ENCODE measurements around the gene PGM5.

- TF ChIP-seq, protein P1, sequence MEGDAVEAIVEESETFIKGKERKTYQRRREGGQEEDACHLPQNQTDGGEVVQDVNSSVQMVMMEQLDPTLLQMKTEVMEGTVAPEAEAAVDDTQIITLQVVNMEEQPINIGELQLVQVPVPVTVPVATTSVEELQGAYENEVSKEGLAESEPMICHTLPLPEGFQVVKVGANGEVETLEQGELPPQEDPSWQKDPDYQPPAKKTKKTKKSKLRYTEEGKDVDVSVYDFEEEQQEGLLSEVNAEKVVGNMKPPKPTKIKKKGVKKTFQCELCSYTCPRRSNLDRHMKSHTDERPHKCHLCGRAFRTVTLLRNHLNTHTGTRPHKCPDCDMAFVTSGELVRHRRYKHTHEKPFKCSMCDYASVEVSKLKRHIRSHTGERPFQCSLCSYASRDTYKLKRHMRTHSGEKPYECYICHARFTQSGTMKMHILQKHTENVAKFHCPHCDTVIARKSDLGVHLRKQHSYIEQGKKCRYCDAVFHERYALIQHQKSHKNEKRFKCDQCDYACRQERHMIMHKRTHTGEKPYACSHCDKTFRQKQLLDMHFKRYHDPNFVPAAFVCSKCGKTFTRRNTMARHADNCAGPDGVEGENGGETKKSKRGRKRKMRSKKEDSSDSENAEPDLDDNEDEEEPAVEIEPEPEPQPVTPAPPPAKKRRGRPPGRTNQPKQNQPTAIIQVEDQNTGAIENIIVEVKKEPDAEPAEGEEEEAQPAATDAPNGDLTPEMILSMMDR (IDR thresholded peaks at IDR 0.05; ENCODE audit: low read depth, low read length), result no peak
- no peak for TF ChIP-seq EZH2phosphoT487 (IDR thresholded peaks at IDR 0.05; ENCODE audit: low read depth)
Measured at GRCh38 chr9:68522954-68523353, 166.5 kb downstream of the PGM5 start.

All from OCI-LY3 (cell line).